ENCODE results near the gene ST7. TPM values are rescaled to one million over a fixed set of nuclear protein-coding genes. Genes with fewer than 3 reads are reported as not detected.

Gene ST7
- polyA plus RNA-seq, 2 of the 4 experiments (the other 2 are of a cell fraction) = 16.2 to 26.0 TPM

DNA sequence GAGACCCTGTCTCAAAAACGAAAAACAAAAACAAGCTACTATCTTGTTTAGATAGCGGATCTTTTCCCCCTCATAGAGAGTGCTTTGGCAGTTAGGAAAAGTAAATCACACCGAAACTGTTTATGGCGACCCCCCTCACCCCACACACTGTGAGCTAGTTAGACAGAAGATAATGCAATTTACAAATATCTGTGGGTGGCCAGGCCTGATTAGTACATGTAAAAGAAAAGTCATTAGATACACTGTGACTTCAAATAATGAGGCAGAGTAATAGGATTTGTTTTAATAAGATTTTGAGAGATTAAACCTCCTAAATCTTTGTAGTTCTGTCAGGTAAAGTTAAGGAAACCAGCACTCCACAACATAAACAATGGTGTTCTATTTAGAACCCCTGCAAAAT lies 121.1 kb downstream of the ST7 start:
- FAIRE-seq = no peak

DNA sequence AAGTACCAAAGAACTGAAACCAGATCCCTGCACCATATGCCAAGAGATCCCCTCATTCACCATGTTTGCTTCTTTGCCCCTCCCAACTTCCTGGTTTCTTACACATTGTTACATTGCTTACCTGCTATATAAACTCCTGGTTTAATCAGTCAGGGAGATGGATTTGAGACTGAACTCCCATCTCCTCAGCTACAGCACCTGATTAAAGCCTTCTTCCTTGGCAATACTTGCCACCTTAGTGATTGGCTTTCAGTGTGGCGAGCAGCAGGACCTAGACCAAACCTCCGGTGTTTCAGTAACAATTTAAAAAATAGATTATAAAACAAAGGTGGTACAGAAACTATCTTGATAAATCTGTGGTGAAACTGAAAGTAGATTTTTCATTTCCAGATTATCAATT lies 122.6 kb downstream of the ST7 start:
- no peaks in the 10 kb centered on the region for H3K4me1 ChIP-seq
- WGBS (ENCODE audit: missing lambda C conversion rate) = 98% methylated on average over 2 of the region's 2 CpGs
- ChIA-PET CTCF (interaction anchor here (0.6 kb wide), 1 partner anchor 14 kb away, joined by 4 read pairs; no protein-coding TSS in a partner anchor), POLR2A (no interaction called here)
- H3K27ac ChIP-seq = no peak overlapping the region
- DNase-seq (ENCODE audit: low read depth in 1 of 2, low spot score in 1 of 2) = no peak
- ATAC-seq = no peak
- H3K9me3 ChIP-seq = no peaks in the 10 kb centered on the region
- FAIRE-seq = no peak
- H3K4me3 ChIP-seq = no peak overlapping the region
- TF ChIP-seq RFX5 (IDR thresholded peaks at IDR 0.05) (no peak), BHLHE40 (IDR thresholded peaks at IDR 0.05; ENCODE audit: low read depth, low read length) (no peak), JUN (IDR thresholded peaks at IDR 0.05) (no peak), EP300 (IDR thresholded peaks at IDR 0.05) (no peak), SMC3 (IDR thresholded peaks at IDR 0.05) (no peak), HEYL (CRISPR knock-in tag; IDR thresholded peaks at IDR 0.05) (no peak), HOXA7 (CRISPR knock-in tag; IDR thresholded peaks at IDR 0.05) (no peak), EHF (CRISPR knock-in tag; IDR thresholded peaks at IDR 0.05) (no peak), ZNF302 (CRISPR knock-in tag; IDR thresholded peaks at IDR 0.05) (no peak), PHF8 (IDR thresholded peaks at IDR 0.05; ENCODE audit: borderline replicate concordance, low read depth) (no peak), ESRRA (IDR thresholded peaks at IDR 0.05; ENCODE audit: borderline replicate concordance, low read length) (no peak), RARB (CRISPR knock-in tag; IDR thresholded peaks at IDR 0.05) (no peak), TFCP2L1 (CRISPR knock-in tag; IDR thresholded peaks at IDR 0.05) (no peak), NR3C1 (IDR thresholded peaks at IDR 0.05) (no peak), ZFP36 (IDR thresholded peaks at IDR 0.05; ENCODE audit: borderline replicate concordance, partially characterized antibody) (no peak)
- TF ChIP-seq, protein P1, sequence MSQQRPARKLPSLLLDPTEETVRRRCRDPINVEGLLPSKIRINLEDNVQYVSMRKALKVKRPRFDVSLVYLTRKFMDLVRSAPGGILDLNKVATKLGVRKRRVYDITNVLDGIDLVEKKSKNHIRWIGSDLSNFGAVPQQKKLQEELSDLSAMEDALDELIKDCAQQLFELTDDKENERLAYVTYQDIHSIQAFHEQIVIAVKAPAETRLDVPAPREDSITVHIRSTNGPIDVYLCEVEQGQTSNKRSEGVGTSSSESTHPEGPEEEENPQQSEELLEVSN (IDR thresholded peaks at IDR 0.05; ENCODE audit: borderline replicate concordance, low read depth) = no peak
- TF ChIP-seq, protein P2, sequence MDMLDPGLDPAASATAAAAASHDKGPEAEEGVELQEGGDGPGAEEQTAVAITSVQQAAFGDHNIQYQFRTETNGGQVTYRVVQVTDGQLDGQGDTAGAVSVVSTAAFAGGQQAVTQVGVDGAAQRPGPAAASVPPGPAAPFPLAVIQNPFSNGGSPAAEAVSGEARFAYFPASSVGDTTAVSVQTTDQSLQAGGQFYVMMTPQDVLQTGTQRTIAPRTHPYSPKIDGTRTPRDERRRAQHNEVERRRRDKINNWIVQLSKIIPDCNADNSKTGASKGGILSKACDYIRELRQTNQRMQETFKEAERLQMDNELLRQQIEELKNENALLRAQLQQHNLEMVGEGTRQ (IDR thresholded peaks at IDR 0.05) = no peak
- no peak overlapping the region for H3K4me2 ChIP-seq

More for the DNA sequence above, 121.1 kb downstream of the ST7 start:
- no peak for ATAC-seq
- POLR2A ChIA-PET = no interaction called here
- no peak overlapping the region for H3K27ac ChIP-seq
- WGBS (ENCODE audit: missing lambda C conversion rate) = 93% methylated on average over 4 of the region's 4 CpGs
- CTCF ChIA-PET = interaction anchor here (0.8 kb wide), 1 partner anchor 144 kb away, joined by 4 read pairs; no protein-coding TSS in a partner anchor
- TF ChIP-seq, protein P3, sequence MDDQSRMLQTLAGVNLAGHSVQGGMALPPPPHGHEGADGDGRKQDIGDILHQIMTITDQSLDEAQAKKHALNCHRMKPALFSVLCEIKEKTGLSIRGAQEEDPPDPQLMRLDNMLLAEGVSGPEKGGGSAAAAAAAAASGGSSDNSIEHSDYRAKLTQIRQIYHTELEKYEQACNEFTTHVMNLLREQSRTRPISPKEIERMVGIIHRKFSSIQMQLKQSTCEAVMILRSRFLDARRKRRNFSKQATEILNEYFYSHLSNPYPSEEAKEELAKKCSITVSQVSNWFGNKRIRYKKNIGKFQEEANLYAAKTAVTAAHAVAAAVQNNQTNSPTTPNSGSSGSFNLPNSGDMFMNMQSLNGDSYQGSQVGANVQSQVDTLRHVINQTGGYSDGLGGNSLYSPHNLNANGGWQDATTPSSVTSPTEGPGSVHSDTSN (IDR thresholded peaks at IDR 0.05) = no peak
- TF ChIP-seq, protein P1 (IDR thresholded peaks at IDR 0.05; ENCODE audit: borderline replicate concordance, low read depth) = no peak
- TF ChIP-seq ZC3H11A (IDR thresholded peaks at IDR 0.05) (no peak), RAD21 (conservative IDR thresholded peaks at IDR 0.05 in 1 of 2, IDR thresholded peaks at IDR 0.05 in 1 of 2) (no peak), BHLHE40 (IDR thresholded peaks at IDR 0.05; ENCODE audit: low read depth, low read length) (no peak), ZSCAN20 (CRISPR knock-in tag; IDR thresholded peaks at IDR 0.05) (no peak), MAZ (IDR thresholded peaks at IDR 0.05; ENCODE audit: borderline replicate concordance, low read depth, low read length) (no peak), SMC3 (IDR thresholded peaks at IDR 0.05) (no peak), RNF2 (IDR thresholded peaks at IDR 0.05; ENCODE audit: borderline replicate concordance, low read depth) (no peak), JUNB (IDR thresholded peaks at IDR 0.05) (no peak), CBX2 (IDR thresholded peaks at IDR 0.05; ENCODE audit: borderline replicate concordance, low read depth) (no peak), RFX5 (IDR thresholded peaks at IDR 0.05) (no peak), ZNF302 (CRISPR knock-in tag; IDR thresholded peaks at IDR 0.05) (no peak)
- TF ChIP-seq, protein P2 (IDR thresholded peaks at IDR 0.05) = no peak
- TF ChIP-seq, protein P4, sequence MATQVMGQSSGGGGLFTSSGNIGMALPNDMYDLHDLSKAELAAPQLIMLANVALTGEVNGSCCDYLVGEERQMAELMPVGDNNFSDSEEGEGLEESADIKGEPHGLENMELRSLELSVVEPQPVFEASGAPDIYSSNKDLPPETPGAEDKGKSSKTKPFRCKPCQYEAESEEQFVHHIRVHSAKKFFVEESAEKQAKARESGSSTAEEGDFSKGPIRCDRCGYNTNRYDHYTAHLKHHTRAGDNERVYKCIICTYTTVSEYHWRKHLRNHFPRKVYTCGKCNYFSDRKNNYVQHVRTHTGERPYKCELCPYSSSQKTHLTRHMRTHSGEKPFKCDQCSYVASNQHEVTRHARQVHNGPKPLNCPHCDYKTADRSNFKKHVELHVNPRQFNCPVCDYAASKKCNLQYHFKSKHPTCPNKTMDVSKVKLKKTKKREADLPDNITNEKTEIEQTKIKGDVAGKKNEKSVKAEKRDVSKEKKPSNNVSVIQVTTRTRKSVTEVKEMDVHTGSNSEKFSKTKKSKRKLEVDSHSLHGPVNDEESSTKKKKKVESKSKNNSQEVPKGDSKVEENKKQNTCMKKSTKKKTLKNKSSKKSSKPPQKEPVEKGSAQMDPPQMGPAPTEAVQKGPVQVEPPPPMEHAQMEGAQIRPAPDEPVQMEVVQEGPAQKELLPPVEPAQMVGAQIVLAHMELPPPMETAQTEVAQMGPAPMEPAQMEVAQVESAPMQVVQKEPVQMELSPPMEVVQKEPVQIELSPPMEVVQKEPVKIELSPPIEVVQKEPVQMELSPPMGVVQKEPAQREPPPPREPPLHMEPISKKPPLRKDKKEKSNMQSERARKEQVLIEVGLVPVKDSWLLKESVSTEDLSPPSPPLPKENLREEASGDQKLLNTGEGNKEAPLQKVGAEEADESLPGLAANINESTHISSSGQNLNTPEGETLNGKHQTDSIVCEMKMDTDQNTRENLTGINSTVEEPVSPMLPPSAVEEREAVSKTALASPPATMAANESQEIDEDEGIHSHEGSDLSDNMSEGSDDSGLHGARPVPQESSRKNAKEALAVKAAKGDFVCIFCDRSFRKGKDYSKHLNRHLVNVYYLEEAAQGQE (IDR thresholded peaks at IDR 0.05) = no peak
- no peaks in the 10 kb centered on the region for H3K9me3 ChIP-seq
- H3K4me2 ChIP-seq = no peak overlapping the region
- no peak overlapping the region for H3K4me3 ChIP-seq
- peaks cover 6% of the 10 kb centered on the region for H3K4me1 ChIP-seq
- DNase-seq (ENCODE audit: low read depth in 1 of 2, low spot score in 1 of 2) = no peak
